ENCODE results near the gene STAT1.

DNA sequence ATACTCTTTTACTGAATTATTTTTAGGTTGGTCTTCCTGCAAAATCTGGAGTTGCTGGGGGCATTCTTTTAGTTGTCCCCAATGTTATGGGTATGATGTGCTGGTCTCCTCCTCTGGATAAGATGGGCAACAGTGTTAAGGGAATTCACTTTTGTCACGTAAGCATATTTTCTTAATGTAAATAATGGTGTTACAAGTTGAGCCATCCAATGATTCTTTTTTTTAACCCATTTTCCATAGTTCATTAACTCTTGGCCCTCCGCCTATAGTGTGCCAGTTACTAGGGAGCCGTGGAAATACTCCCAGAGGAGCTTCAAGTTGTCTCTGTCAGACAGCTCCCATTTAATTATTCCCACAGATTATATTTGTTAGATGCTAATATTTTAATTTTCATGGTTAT lies 83.6 kb downstream of the STAT1 start:
- TF ChIP-seq, protein P1, sequence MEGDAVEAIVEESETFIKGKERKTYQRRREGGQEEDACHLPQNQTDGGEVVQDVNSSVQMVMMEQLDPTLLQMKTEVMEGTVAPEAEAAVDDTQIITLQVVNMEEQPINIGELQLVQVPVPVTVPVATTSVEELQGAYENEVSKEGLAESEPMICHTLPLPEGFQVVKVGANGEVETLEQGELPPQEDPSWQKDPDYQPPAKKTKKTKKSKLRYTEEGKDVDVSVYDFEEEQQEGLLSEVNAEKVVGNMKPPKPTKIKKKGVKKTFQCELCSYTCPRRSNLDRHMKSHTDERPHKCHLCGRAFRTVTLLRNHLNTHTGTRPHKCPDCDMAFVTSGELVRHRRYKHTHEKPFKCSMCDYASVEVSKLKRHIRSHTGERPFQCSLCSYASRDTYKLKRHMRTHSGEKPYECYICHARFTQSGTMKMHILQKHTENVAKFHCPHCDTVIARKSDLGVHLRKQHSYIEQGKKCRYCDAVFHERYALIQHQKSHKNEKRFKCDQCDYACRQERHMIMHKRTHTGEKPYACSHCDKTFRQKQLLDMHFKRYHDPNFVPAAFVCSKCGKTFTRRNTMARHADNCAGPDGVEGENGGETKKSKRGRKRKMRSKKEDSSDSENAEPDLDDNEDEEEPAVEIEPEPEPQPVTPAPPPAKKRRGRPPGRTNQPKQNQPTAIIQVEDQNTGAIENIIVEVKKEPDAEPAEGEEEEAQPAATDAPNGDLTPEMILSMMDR (IDR thresholded peaks at IDR 0.05): no peak
- no peak for TF ChIP-seq POLR2A (IDR thresholded peaks at IDR 0.05)
